ENCODE data around the gene SLC43A3.

The SLC43A3 gene

GRCh38 chr11:57426929-57427726 is at the start of gene SLC43A3:
Gene SLC43A3 (minus strand): TSS chr11:57427121. CDS start chr11:57426172, 949 bp downstream.
- peak; percentile 83 for DNase-seq (ENCODE audit: low spot score)

GRCh38 chr11:57476047-57476756 is 49.3 kb upstream of the SLC43A3 start:
- DNase-seq (ENCODE audit: low spot score) = no peak

- DNase-seq (ENCODE audit: low spot score) = no peak
Observed at GRCh38 chr11:57475671-57476046, 48.7 kb upstream of the SLC43A3 start.

- DNase-seq (ENCODE audit: low spot score) = no peak
Observed at GRCh38 chr11:57475191-57475590, 48.3 kb upstream of the SLC43A3 start.

- DNase-seq (ENCODE audit: low spot score) = no peak
Observed at GRCh38 chr11:57474803-57475115, 47.8 kb upstream of the SLC43A3 start.

- DNase-seq (ENCODE audit: low spot score) = no peak
Observed at GRCh38 chr11:57474017-57474802, 47.3 kb upstream of the SLC43A3 start.

- DNase-seq (ENCODE audit: low spot score) = no peak
Observed at GRCh38 chr11:57473285-57473841, 46.4 kb upstream of the SLC43A3 start.

- no peak for DNase-seq (ENCODE audit: low spot score)
Observed at GRCh38 chr11:57471496-57471895, 44.6 kb upstream of the SLC43A3 start.

GRCh38 chr11:57469268-57469667 is 42.3 kb upstream of the SLC43A3 start:
- DNase-seq (ENCODE audit: low spot score) = no peak

- no peak for DNase-seq (ENCODE audit: low spot score)
Observed at GRCh38 chr11:57468276-57468675, 41.4 kb upstream of the SLC43A3 start.

- DNase-seq (ENCODE audit: low spot score) = no peak
Observed at GRCh38 chr11:57467508-57468157, 40.7 kb upstream of the SLC43A3 start.

- no peak for DNase-seq (ENCODE audit: low spot score)
Observed at GRCh38 chr11:57466680-57467079, 39.8 kb upstream of the SLC43A3 start.

- DNase-seq (ENCODE audit: low spot score) = no peak
Observed at GRCh38 chr11:57464539-57465181, 37.7 kb upstream of the SLC43A3 start.

GRCh38 chr11:57463671-57464538 is 37.0 kb upstream of the SLC43A3 start:
- no peak for DNase-seq (ENCODE audit: low spot score)

- no peak for DNase-seq (ENCODE audit: low spot score)
Observed at GRCh38 chr11:57462597-57462996, 35.7 kb upstream of the SLC43A3 start.

GRCh38 chr11:57461841-57462489 is 35.0 kb upstream of the SLC43A3 start:
- DNase-seq (ENCODE audit: low spot score) = no peak

GRCh38 chr11:57460758-57461749 is 34.1 kb upstream of the SLC43A3 start:
- no peak for DNase-seq (ENCODE audit: low spot score)

GRCh38 chr11:57460022-57460757 is 33.3 kb upstream of the SLC43A3 start, which contains the start of gene RTN4RL2:
Gene RTN4RL2 (plus strand): TSS chr11:57460528. CDS start chr11:57460866, 338 bp downstream.
- peak; percentile 55 for DNase-seq (ENCODE audit: low spot score)
